ENCODE results near the gene ZBTB8OS.
"Not testable (repeated sequence)": the region's sequence is repeated elsewhere in the genome, so short reads cannot be mapped to it uniquely, and the experiment has no call there.

ZBTB8OS gene

DNA sequence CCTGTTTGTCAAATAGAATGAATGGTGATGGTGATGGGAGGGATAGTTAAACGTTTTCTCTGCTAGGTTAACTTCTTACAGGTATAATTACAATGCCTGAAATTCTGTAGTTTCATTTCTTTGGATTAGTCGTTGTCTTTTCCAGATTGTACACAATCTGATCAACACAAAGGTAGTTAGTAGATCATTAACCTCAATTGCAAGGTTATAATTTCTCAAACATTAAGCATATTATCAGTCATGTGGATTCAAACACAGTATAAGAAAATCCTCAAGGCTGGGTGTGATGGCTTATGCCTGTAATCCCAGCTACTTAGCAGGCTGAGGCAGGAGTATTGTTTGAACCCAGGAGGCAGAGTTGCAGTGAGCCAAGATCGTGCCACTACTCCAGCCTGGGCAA is 31.6 kb upstream of the ZBTB8OS start:
- no peak overlapping the region for H3K9ac ChIP-seq (ENCODE audit: low read depth in 1 of 2, low read length in 2 of 2)
- H3K9me3 ChIP-seq (ENCODE audit: control insufficient read depth in 1 of 2, low read length in 2 of 2) = no peaks in the 10 kb centered on the region
- no peak overlapping the region for H3K4me3 ChIP-seq (ENCODE audit: low read depth in 1 of 2, low read length in 2 of 2)
- H3K4me1 ChIP-seq (ENCODE audit: control insufficient read depth in 1 of 2, insufficient read depth in 2 of 2, low read length in 2 of 2) = peaks cover 4 to 33% of the 10 kb centered on the region in 2 donors
- H3K27ac ChIP-seq (ENCODE audit: low read depth, low read length) = no peak overlapping the region
- H3K36me3 ChIP-seq (ENCODE audit: control insufficient read depth in 1 of 2, insufficient read depth in 2 of 2, low read length in 2 of 2) = peaks cover 12 to 40% of the 10 kb centered on the region in 2 donors
- no peaks in the 10 kb centered on the region for H3K27me3 ChIP-seq (ENCODE audit: control insufficient read depth in 1 of 2, insufficient read depth in 2 of 2, low read length in 2 of 2)

DNA sequence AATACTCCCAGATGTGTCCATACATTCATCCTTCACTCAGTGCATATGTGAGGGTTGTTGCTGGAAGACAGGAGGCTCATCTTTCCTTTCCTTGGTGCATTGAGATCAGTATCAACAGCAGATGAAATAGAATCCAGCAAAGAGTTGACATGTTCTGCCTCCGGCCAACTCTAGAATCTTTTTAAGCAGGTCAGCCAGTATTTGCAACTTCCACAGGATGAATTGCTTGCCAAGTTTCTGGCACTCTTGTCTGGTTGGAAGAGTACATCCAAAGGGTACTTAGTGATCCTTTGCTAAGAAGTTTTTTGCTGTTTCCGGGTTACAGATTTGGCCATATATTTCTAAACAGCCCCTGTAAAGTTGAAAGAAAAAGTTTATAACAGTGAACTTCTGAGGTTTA is 31.2 kb upstream of the ZBTB8OS start:
- no peak overlapping the region for H3K4me3 ChIP-seq (ENCODE audit: low read depth in 1 of 2, low read length in 2 of 2)
- no peaks in the 10 kb centered on the region for H3K9me3 ChIP-seq (ENCODE audit: control insufficient read depth in 1 of 2, low read length in 2 of 2)
- H3K36me3 ChIP-seq (ENCODE audit: control insufficient read depth in 1 of 2, insufficient read depth in 2 of 2, low read length in 2 of 2) = peaks cover 16 to 45% of the 10 kb centered on the region in 2 donors
- no peak overlapping the region for H3K27ac ChIP-seq (ENCODE audit: low read depth, low read length)
- no peak overlapping the region for H3K9ac ChIP-seq (ENCODE audit: low read depth in 1 of 2, low read length in 2 of 2)
- H3K4me1 ChIP-seq (ENCODE audit: control insufficient read depth in 1 of 2, insufficient read depth in 2 of 2, low read length in 2 of 2) = peaks cover 4 to 33% of the 10 kb centered on the region in 2 donors
- H3K27me3 ChIP-seq (ENCODE audit: control insufficient read depth in 1 of 2, insufficient read depth in 2 of 2, low read length in 2 of 2) = no peaks in the 10 kb centered on the region

DNA sequence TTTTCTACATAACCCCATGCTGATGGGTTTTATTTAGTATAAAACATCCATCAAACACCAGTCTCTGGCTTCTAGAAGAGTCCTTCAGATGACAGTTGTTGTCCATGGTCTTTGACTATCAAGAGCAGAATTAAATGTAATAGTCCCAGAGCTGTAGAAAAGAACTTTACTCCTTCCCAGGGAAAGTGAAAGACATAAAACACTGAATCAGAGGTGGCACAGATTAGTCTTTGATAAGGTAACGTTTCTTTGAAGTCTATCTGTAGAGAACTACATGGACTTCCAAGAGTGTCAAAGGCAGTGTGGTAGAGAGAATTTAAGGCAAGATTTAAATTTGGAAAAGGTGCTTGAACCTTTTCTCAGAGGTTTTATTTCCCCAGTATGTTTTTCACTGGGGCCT is 30.3 kb upstream of the ZBTB8OS start:
- Histone ChIP-seq H3K36me3 (ENCODE audit: control insufficient read depth in 1 of 2, insufficient read depth in 2 of 2, low read length in 2 of 2) (peaks cover 12 to 47% of the 10 kb centered on the region in 2 donors), H3K4me3 (ENCODE audit: low read depth in 1 of 2, low read length in 2 of 2) (no peak overlapping the region), H3K9me3 (ENCODE audit: control insufficient read depth in 1 of 2, low read length in 2 of 2) (no peaks in the 10 kb centered on the region), H3K27me3 (ENCODE audit: control insufficient read depth in 1 of 2, insufficient read depth in 2 of 2, low read length in 2 of 2) (no peaks in the 10 kb centered on the region), H3K9ac (ENCODE audit: low read depth in 1 of 2, low read length in 2 of 2) (no peak overlapping the region), H3K4me1 (ENCODE audit: control insufficient read depth in 1 of 2, insufficient read depth in 2 of 2, low read length in 2 of 2) (peaks cover 4 to 33% of the 10 kb centered on the region in 2 donors), H3K27ac (ENCODE audit: low read depth, low read length) (no peak overlapping the region)

DNA sequence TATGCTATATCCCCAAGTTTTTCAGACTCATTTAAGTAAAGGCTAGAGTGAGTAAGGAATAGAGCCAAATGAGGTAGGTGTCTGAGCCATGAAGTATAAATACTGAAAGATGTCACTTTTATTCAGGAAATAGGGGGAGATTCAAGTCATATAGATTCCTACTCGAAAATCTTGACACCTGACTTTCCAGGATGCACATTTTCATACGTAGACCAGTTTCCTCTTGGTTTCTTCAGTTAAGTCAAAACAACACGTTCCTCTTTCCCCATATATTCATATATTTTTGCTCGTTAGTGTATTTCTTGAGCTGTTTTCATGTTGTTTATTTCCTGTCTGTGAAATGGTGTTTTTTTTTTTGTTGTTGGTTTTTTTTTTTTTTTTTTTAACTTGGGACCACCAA is 29.6 kb upstream of the ZBTB8OS start:
- H3K36me3 ChIP-seq (ENCODE audit: control insufficient read depth in 1 of 2, insufficient read depth in 2 of 2, low read length in 2 of 2) = peaks cover 12 to 40% of the 10 kb centered on the region in 2 donors
- not testable (repeated sequence) for H3K9me3 ChIP-seq (ENCODE audit: control insufficient read depth in 1 of 2, low read length in 2 of 2); H3K9ac ChIP-seq (ENCODE audit: low read depth in 1 of 2, low read length in 2 of 2); H3K4me3 ChIP-seq (ENCODE audit: low read depth in 1 of 2, low read length in 2 of 2); H3K27ac ChIP-seq (ENCODE audit: low read depth, low read length); H3K27me3 ChIP-seq (ENCODE audit: control insufficient read depth in 1 of 2, insufficient read depth in 2 of 2, low read length in 2 of 2)
- H3K4me1 ChIP-seq (ENCODE audit: control insufficient read depth in 1 of 2, insufficient read depth in 2 of 2, low read length in 2 of 2) = peaks cover 4 to 29% of the 10 kb centered on the region in 2 donors

DNA sequence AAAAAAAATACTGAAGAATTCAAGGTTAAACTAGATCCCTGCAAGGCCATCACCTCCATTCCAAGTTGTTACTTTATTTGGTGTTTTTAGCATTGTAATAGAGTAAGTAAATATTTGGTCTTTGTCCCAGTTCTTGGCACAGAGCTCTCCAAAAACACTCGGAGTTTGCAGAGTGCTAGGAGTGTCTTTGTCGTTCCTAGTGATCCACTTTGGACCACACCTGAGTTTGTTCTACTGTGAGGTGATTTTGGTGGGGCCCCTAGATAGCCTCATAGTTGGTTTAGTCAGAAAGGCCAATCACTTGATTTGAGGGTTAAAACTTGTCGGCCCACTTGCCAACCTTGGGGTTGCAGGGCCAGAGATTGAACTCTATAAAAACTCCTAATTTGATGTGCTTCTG is 26.6 kb upstream of the ZBTB8OS start:
- peaks cover 20 to 65% of the 10 kb centered on the region in 2 donors for H3K36me3 ChIP-seq (ENCODE audit: control insufficient read depth in 1 of 2, insufficient read depth in 2 of 2, low read length in 2 of 2)
- H3K9me3 ChIP-seq (ENCODE audit: control insufficient read depth in 1 of 2, low read length in 2 of 2) = no peaks in the 10 kb centered on the region
- H3K9ac ChIP-seq (ENCODE audit: low read depth in 1 of 2, low read length in 2 of 2) = no peak overlapping the region
- H3K4me3 ChIP-seq (ENCODE audit: low read depth in 1 of 2, low read length in 2 of 2) = no peak overlapping the region
- peaks cover 0 to 13% of the 10 kb centered on the region in 2 donors for H3K4me1 ChIP-seq (ENCODE audit: control insufficient read depth in 1 of 2, insufficient read depth in 2 of 2, low read length in 2 of 2)
- no peak overlapping the region for H3K27ac ChIP-seq (ENCODE audit: low read depth, low read length)
- H3K27me3 ChIP-seq (ENCODE audit: control insufficient read depth in 1 of 2, insufficient read depth in 2 of 2, low read length in 2 of 2) = no peaks in the 10 kb centered on the region

DNA sequence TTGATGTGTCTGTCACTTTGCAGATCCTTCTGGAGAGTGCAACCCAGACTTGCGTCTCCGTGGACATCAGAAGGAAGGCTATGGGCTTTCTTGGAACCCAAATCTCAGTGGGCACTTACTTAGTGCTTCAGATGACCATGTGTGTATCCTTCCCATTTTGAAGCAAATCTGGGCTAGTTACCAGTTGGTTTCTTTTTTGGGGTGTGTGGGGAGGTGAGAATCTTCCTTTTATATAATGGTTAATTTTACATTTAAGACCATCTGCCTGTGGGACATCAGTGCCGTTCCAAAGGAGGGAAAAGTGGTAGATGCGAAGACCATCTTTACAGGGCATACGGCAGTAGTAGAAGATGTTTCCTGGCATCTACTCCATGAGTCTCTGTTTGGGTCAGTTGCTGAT is 18.4 kb upstream of the ZBTB8OS start:
- peaks cover 19 to 91% of the 10 kb centered on the region in 2 donors for H3K36me3 ChIP-seq (ENCODE audit: control insufficient read depth in 1 of 2, insufficient read depth in 2 of 2, low read length in 2 of 2)
- H3K27me3 ChIP-seq (ENCODE audit: control insufficient read depth in 1 of 2, insufficient read depth in 2 of 2, low read length in 2 of 2); H3K4me1 ChIP-seq (ENCODE audit: control insufficient read depth in 1 of 2, insufficient read depth in 2 of 2, low read length in 2 of 2); H3K4me3 ChIP-seq (ENCODE audit: low read depth in 1 of 2, low read length in 2 of 2); H3K9me3 ChIP-seq (ENCODE audit: control insufficient read depth in 1 of 2, low read length in 2 of 2); H3K27ac ChIP-seq (ENCODE audit: low read depth, low read length); H3K9ac ChIP-seq (ENCODE audit: low read depth in 1 of 2, low read length in 2 of 2): not testable (repeated sequence)

DNA sequence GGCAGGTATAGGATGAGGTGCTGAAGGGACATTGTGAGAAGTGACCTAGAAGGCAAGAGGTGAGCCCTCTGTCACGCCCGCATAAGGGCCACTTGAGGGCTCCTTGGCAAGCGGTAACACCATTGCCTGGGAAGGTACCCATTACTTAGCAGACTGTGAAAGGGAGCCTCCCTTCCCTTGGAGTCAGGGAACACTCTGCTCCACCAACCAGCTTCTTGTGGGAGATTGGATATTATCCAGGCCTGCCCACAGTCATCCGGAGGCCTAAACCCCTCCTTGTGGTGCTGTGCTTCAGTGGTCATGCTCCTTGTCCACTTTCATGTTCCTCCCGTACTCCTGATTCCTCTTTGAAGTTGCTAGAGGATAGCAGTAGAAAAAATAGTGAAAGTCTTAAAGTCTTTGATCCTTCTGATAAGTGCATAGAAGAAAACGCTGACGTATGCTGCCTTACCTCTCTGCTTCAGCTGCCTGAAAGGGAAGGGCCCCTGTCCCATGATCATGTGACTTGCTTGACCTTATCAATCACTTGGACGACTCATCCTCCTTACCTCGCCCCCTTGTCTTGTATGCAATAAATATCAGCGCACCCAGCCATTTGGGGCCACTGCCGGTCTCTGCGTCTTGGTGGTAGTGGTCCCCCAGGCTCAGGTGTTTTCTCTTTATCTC is 16.7 kb upstream of the ZBTB8OS start:
- H3K27me3 ChIP-seq (ENCODE audit: control insufficient read depth in 1 of 2, insufficient read depth in 2 of 2, low read length in 2 of 2) = no peaks in the 10 kb centered on the region
- H3K4me1 ChIP-seq (ENCODE audit: control insufficient read depth in 1 of 2, insufficient read depth in 2 of 2, low read length in 2 of 2) = no peaks in the 10 kb centered on the region
- no peaks in the 10 kb centered on the region for H3K9me3 ChIP-seq (ENCODE audit: control insufficient read depth in 1 of 2, low read length in 2 of 2)
- H3K27ac ChIP-seq (ENCODE audit: low read depth, low read length) = no peak overlapping the region
- no peak overlapping the region for H3K4me3 ChIP-seq (ENCODE audit: low read depth in 1 of 2, low read length in 2 of 2)
- H3K9ac ChIP-seq (ENCODE audit: low read depth in 1 of 2, low read length in 2 of 2) = no peak overlapping the region
- peaks cover 11 to 84% of the 10 kb centered on the region in 2 donors for H3K36me3 ChIP-seq (ENCODE audit: control insufficient read depth in 1 of 2, insufficient read depth in 2 of 2, low read length in 2 of 2)

DNA sequence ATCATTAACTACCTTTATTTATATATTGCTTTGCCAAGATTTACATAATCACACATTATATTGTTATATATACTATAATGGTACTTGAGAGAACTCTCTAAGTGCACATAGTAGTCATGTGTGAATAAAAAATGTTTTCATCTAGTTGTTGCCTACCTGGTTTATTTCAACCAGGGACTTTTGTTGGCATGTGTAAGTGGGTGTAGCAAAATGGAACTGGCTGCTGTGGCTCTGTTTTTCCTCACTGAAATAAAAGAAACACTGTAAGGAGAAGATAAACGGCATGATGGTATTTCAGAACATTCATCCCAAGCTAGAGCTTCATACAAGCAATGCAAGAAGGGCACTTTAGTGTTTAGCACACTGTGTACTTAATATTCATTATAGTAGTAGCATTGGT is 15.6 kb upstream of the ZBTB8OS start:
- Histone ChIP-seq H3K4me3 (ENCODE audit: low read depth in 1 of 2, low read length in 2 of 2) (no peak overlapping the region), H3K9me3 (ENCODE audit: control insufficient read depth in 1 of 2, low read length in 2 of 2) (no peaks in the 10 kb centered on the region), H3K36me3 (ENCODE audit: control insufficient read depth in 1 of 2, insufficient read depth in 2 of 2, low read length in 2 of 2) (peaks cover 12 to 79% of the 10 kb centered on the region in 2 donors), H3K27me3 (ENCODE audit: control insufficient read depth in 1 of 2, insufficient read depth in 2 of 2, low read length in 2 of 2) (no peaks in the 10 kb centered on the region), H3K4me1 (ENCODE audit: control insufficient read depth in 1 of 2, insufficient read depth in 2 of 2, low read length in 2 of 2) (no peaks in the 10 kb centered on the region), H3K27ac (ENCODE audit: low read depth, low read length) (no peak overlapping the region), H3K9ac (ENCODE audit: low read depth in 1 of 2, low read length in 2 of 2) (no peak overlapping the region)

DNA sequence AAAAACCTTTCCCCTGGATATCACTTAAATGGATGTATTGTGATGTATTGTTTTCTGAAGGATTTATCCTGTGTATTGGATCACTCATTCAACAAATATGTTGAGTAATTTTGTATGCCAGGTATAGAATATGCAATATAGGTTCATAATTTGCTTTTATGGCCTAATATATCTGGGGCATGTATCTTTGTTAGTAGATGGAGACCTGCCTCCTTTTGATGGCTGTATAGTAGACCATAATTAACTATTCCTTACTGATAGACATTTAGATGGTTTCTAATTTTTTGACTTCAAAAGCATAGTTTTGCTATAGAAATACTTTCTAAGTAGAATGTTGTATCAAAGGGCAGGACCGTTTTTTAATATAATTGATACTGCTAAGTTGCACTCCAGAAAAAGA is 9.2 kb upstream of the ZBTB8OS start:
- H3K9ac ChIP-seq (ENCODE audit: low read depth in 1 of 2, low read length in 2 of 2) = no peak overlapping the region
- H3K36me3 ChIP-seq (ENCODE audit: control insufficient read depth in 1 of 2, insufficient read depth in 2 of 2, low read length in 2 of 2) = peaks cover 13 to 70% of the 10 kb centered on the region in 2 donors
- H3K4me3 ChIP-seq (ENCODE audit: low read depth in 1 of 2, low read length in 2 of 2) = no peak overlapping the region
- H3K4me1 ChIP-seq (ENCODE audit: control insufficient read depth in 1 of 2, insufficient read depth in 2 of 2, low read length in 2 of 2) = no peaks in the 10 kb centered on the region
- H3K27me3 ChIP-seq (ENCODE audit: control insufficient read depth in 1 of 2, insufficient read depth in 2 of 2, low read length in 2 of 2) = no peaks in the 10 kb centered on the region
- no peak overlapping the region for H3K27ac ChIP-seq (ENCODE audit: low read depth, low read length)
- H3K9me3 ChIP-seq (ENCODE audit: control insufficient read depth in 1 of 2, low read length in 2 of 2) = no peaks in the 10 kb centered on the region

DNA sequence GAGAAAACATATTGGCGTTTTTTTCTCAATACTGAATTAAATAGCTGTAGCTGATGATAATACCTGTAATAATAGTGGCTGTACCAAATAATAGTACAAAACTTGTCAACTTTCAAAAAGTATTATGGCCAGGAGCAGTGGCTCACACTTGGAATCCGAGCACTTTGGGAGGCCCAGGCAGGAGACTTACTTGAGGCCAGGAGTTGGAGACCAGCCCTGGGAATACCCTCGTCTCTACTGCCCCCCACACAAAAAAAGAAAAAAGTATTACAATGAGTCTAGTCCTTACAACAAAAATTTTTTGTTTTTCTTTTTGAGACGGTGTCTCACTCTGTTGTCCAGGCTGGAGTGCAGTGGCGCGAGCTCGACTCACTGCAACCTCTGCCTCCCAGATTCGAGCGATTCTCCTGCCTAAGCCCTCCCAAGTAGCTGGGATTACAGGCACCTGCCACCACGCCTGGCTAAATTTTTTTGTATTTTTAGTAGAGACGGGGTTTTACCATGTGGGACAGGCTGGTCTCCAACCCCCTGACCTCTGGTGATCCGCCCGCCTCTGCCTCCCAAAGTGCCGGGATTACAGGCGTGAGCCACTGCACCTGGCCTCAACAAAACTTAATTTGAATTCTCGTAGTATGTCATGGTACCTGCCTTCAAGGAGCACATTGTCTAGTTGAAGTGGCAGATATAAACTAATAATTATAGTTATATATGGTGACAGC is 2.1 kb upstream of the ZBTB8OS start:
- peaks cover 0 to 32% of the 10 kb centered on the region in 2 donors for H3K36me3 ChIP-seq (ENCODE audit: control insufficient read depth in 1 of 2, insufficient read depth in 2 of 2, low read length in 2 of 2)
- H3K4me1 ChIP-seq (ENCODE audit: control insufficient read depth in 1 of 2, insufficient read depth in 2 of 2, low read length in 2 of 2) = peaks cover 11 to 33% of the 10 kb centered on the region in 2 donors
- no peak overlapping the region for H3K27ac ChIP-seq (ENCODE audit: low read depth, low read length)
- H3K9ac ChIP-seq (ENCODE audit: low read depth in 1 of 2, low read length in 2 of 2) = peak overlapping the region; percentile 85 to 94
- H3K4me3 ChIP-seq (ENCODE audit: low read depth in 1 of 2, low read length in 2 of 2) = peak overlapping the region; percentile 89 to 91
- H3K27me3 ChIP-seq (ENCODE audit: control insufficient read depth in 1 of 2, insufficient read depth in 2 of 2, low read length in 2 of 2) = no peaks in the 10 kb centered on the region
- no peaks in the 10 kb centered on the region for H3K9me3 ChIP-seq (ENCODE audit: control insufficient read depth in 1 of 2, low read length in 2 of 2)

Data from duodenal mucosa (tissue), 2 donors.